Right cardiac atrium (tissue), 5 donors: ENCODE data around the gene ATG7. TPM values are rescaled to one million over a fixed set of nuclear protein-coding genes. Genes with fewer than 3 reads are reported as not detected.
A peak's percentile ranks its signal among the peaks of the same experiment; 100 is the strongest.

Experiments used
- ATAC-seq, 2 donors: fragments of 200-7000 bp; cut with Tn5 transposase; one replicate each; pipeline versions ENCODE4 v1.8.0 to v1.9.1; 2020; ENCODE audit warnings: moderate library complexity in 2 of 2, mild to moderate bottlenecking in 1 of 2
- DNase-seq, 3 donors: peaks; one replicate each; pipeline ENCODE4 v3.0.0-alpha.2; 2020
- H3K27ac ChIP-seq: one replicate; pipeline ENCODE4 v1.5.1; 2013; ENCODE audit warnings: mild to moderate bottlenecking, low read length, control low read depth, moderate library complexity
- H3K27me3 ChIP-seq: one replicate; pipeline ENCODE4 v1.6.1; 2013; ENCODE audit not compliant: control insufficient read depth, insufficient read depth
- H3K4me1 ChIP-seq: one replicate; pipeline ENCODE4 v1.6.1; 2013; ENCODE audit warnings: low read length; ENCODE audit not compliant: control insufficient read depth, insufficient read depth
- H3K4me3 ChIP-seq: one replicate; pipeline ENCODE4 v1.5.1; 2013; ENCODE audit warnings: low read length, control low read depth
- H3K9me3 ChIP-seq: one replicate; pipeline ENCODE4 v1.6.1; 2013; ENCODE audit warnings: low read length; ENCODE audit not compliant: control insufficient read depth
- WGBS: extraction: QIAGEN DNeasy Blood & Tissue Kit; methylation state at CpG from one replicate; pipeline ENCODE4 v1.1.7; 2013; 5-methylcytosine and 5-hydroxymethylcytosine counted together
- intact Hi-C, 4 donors: fragments of 100-400 bp; cut with DNase I; formaldehyde crosslinking; loops; one replicate each; pipeline versions ENCODE4 v1.11.0 to v1.14.0; 2022 to 2023
- polyA plus RNA-seq: library from polyadenylated mRNA; stranded (reverse); fragments of 200-250 nt; gene quantifications from one replicate; pipeline ENCODE4 v1.2.3, GENCODE V29; 2013
- total RNA-seq, 4 donors: library from RNA; stranded (reverse); fragmentation: NEBNext Ultra II Directional; extraction: Animal tissue kit (Norgen Biotek cat#: 25700); gene quantifications; one replicate each; pipeline ENCODE4 v1.2.1, GENCODE V29; 2021
- donor health status: healthy with polysubstance abuse.
- donor health status: DM: no; HTN: yes; CAD: no.
- donor health status: DM: no; HTN: no; CAD: no.
- donor health status: DM: no; HTN: yes; CAD: no; lungs with severe emphysema.
- donor health status: DM: yes; HTN: yes; CAD: no.

The ATG7 gene
- total and polyA plus RNA-seq, 5 donors = 5.9 to 22.3 (median 19.6) TPM

- H3K27ac ChIP-seq = peak overlapping the region; percentile 50
- no peaks in the 10 kb centered on the region for H3K27me3 ChIP-seq
- 54% methylated on average over 1 of the region's 1 CpG for WGBS
- H3K9me3 ChIP-seq = no peaks in the 10 kb centered on the region
- intact Hi-C loops = no loop called here
- ATAC-seq (no peak), DNase-seq (no peak)
- peaks cover 8% of the 10 kb centered on the region for H3K4me1 ChIP-seq
- H3K4me3 ChIP-seq = no peak overlapping the region
Measured at GRCh38 chr3:11283139-11283475, 10.9 kb downstream of the ATG7 start.

GRCh38 chr3:11284011-11284410 is 11.8 kb downstream of the ATG7 start:
- Histone ChIP-seq H3K9me3 (no peaks in the 10 kb centered on the region), H3K4me3 (no peak overlapping the region), H3K27me3 (no peaks in the 10 kb centered on the region), H3K4me1 (peaks cover 8% of the 10 kb centered on the region), H3K27ac (no peak overlapping the region)
- WGBS = 95% methylated on average over 1 of the region's 1 CpG
- DNase-seq (no peak), ATAC-seq (no peak)
- intact Hi-C loops = no loop called here

DNA sequence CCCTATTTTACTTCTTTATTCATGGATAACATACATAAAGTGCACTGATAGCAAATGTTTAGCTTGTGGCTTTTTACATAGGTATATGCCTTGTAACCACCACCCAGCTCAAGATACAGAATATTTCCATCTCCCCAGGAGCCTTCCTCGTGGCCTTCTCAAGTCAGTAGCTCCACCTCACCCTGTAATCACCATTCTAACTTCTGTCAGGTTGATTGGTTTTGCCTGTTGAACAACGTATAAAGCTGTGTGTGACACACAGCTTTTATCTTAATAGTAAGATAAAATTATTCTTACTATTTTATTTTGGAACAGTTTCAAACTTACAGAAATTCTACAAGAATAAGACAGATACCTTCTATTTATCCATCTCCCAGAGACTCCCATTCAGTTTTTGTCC is 13.3 kb downstream of the ATG7 start:
- ATAC-seq (no peak), DNase-seq (no peak)
- intact Hi-C loops = no loop called here
- H3K27ac ChIP-seq = no peak overlapping the region
- H3K4me1 ChIP-seq = peaks cover 10% of the 10 kb centered on the region
- H3K27me3 ChIP-seq = no peaks in the 10 kb centered on the region
- H3K4me3 ChIP-seq = no peak overlapping the region
- 62% methylated on average over 2 of the region's 2 CpGs for WGBS
- no peaks in the 10 kb centered on the region for H3K9me3 ChIP-seq

DNA sequence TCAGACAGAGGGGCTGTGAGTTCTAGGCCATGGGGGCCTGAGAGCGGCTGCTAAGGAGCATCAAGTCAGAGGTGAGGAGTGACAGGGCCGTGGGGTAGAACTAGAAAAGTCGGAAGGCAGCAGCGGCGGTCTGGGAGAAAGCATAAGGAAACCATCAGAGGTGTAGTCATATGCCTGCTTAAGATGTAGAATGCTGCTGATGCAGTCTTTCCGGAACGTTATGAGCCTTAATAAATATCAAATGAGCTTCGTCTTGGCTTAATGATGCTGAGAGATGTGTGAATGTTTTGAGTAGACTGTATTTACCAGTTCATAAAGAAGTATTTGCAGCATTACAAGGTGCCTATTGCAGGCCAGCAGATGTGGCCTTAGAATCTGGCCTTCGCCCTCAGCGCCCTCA is 15.2 kb downstream of the ATG7 start:
- H3K27me3 ChIP-seq = no peaks in the 10 kb centered on the region
- no peak overlapping the region for H3K27ac ChIP-seq
- H3K4me1 ChIP-seq = peaks cover 10% of the 10 kb centered on the region
- intact Hi-C loops = no loop called here
- no peak for ATAC-seq
- DNase-seq = no peak
- no peak overlapping the region for H3K4me3 ChIP-seq
- WGBS = 82% methylated on average over 10 of the region's 10 CpGs
- no peaks in the 10 kb centered on the region for H3K9me3 ChIP-seq

DNA sequence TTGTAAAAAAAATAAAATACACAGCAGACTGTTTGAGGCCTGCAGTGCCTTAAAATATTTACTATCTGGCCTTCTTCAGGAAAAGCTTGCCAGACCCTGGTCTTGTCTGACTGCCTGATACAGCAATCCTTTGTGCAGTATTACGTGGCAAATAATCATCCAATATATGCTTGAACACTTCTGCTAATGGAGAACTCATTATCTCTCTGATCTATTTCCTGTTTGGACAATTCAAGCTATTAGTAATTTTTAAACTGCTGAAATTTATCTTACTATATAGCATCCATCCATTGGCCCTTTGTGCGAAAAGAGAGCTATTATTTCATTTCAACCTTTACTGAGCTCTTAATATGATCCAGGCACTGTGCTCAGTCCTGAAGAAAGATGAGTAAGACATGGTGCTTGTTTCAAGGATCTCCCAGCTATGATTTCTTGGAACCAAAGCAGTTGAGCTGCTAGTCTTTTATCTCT is 15.9 kb downstream of the ATG7 start:
- peaks cover 9% of the 10 kb centered on the region for H3K4me1 ChIP-seq

DNA sequence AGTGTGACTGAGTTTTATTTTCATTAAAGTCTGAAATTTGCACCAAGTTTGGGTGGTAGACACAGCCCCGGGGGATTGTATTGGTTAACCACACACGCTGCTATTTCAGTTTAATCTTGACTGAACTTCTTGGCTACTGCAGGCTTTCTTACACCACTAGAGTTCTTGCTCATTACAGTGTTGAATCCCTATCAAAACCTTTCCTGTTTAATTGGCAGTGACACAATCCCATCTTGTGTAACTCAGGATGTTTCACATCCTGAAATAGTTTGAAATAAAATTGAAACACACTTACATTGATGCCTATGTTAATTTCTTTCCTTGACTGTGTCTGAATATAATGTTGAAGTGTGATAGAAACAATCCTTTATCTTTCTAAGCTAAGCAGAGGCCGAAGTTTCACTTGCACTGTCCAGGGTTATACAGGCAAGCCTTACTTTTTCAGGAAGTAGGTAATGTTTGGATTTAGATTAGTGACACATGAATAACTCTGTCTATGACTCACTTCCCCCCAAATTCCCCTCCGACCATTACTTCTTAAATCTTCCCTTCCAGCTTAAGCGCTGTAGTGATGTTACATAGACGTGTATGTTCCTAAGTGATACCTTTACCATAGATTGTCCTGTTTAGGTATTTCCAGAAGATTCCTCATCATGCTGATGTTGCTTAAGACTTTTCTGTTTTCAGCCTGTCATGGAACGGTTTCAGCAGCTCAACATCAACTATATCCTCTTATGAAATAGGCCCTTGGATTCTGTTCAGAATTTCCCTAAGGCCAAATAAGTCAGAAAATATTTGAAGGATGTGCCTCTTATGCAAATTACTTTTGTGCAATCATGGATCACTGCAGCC is 16.8 kb downstream of the ATG7 start:
- DNase-seq (peak in 2 of 3 donors; percentile 35 to 54), ATAC-seq (peak; percentile 85 to 92)
- Histone ChIP-seq H3K27ac (peak overlapping the region; percentile 56), H3K9me3 (no peaks in the 10 kb centered on the region), H3K4me1 (peaks cover 6% of the 10 kb centered on the region), H3K27me3 (no peaks in the 10 kb centered on the region), H3K4me3 (no peak overlapping the region)
- intact Hi-C loops = no loop called here
- WGBS = 15% methylated on average over 7 of the region's 7 CpGs

More for the DNA sequence above, 15.9 kb downstream of the ATG7 start:
- Histone ChIP-seq H3K4me3 (no peak overlapping the region), H3K9me3 (no peaks in the 10 kb centered on the region), H3K27ac (no peak overlapping the region), H3K27me3 (no peaks in the 10 kb centered on the region)
- DNase-seq (no peak), ATAC-seq (no peak)
- 57% methylated on average over 2 of the region's 2 CpGs for WGBS
- intact Hi-C loops = no loop called here

GRCh38 chr3:11289864-11290263 is 17.7 kb downstream of the ATG7 start:
- no peak overlapping the region for H3K27ac ChIP-seq

DNA sequence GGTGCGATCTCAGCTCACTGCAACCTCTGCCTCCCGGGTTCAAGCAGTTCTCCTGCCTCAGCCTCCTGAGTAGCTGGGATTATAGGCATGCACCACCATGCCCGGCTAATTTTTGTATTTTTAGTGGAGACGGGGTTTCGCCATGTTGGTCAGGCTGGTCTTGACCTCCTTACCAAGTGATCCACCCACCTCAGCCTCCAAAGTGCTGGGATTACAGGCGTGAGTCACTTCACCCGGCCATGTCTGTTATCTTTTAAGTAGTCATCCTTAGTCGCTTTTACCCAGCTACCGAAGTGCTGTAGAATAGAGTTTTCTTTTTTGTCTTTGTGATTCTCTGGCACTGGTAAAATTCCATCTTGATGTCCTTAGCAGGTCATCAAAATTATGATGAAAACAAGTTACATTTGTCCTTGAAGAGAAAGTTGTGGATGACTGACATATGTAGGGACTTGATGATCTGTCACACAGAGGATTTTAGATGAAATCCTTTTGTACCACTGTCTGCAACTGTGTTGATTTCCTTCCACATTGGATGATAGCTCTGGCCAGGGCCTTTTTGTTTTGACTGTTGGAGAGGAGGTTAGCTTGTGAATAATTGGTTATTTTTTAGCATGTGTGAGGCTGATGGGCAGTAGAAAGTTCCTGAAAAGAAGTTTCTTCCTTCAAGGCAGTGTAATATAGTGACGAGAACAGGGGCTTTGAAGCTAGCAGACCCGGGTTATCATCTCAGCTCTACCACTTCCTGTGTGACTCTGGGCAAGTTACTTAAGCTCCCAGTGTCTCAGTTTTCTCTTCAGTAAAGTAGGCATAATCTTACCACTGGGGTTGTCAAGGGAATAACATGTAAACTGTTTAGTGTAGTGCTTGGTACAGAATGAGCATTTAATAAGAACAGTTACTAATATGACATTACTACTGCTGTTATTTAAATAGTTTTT is 18.8 kb downstream of the ATG7 start:
- 87% methylated on average over 11 of the region's 11 CpGs for WGBS
- intact Hi-C loops = no loop called here
- Histone ChIP-seq H3K4me3 (no peak overlapping the region), H3K27ac (no peak overlapping the region), H3K9me3 (no peaks in the 10 kb centered on the region), H3K4me1 (peaks cover 6% of the 10 kb centered on the region), H3K27me3 (no peaks in the 10 kb centered on the region)
- DNase-seq = no peak
- ATAC-seq = no peak

More at GRCh38 chr3:11289864-11290263, 17.7 kb downstream of the ATG7 start:
- Histone ChIP-seq H3K9me3 (no peaks in the 10 kb centered on the region), H3K4me3 (no peak overlapping the region), H3K27me3 (no peaks in the 10 kb centered on the region), H3K4me1 (peaks cover 6% of the 10 kb centered on the region)
- ATAC-seq = no peak
- no peak for DNase-seq
- 84% methylated on average over 3 of the region's 3 CpGs for WGBS
- intact Hi-C loops = no loop called here

DNA sequence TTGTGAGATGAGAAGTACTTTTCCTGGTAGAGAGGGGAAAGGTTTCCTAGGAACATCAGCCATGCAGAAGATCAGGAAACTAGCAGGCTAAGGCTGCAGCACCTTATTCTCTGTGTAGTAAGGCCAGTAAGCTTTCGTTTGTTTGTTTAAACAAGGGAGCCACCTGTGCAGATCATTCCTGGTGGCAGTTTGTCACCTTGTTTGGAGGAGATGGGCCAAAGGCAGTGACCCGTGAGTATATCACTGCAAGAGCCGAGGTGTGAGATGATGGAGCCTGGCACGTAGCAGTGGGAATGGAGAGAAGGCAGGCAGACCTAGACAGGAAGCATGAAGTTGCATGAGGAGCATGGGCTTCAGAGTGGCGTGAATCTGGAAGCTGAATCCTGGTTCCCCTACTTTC is 19.6 kb downstream of the ATG7 start:
- H3K4me3 ChIP-seq = no peak overlapping the region
- H3K27ac ChIP-seq = peak overlapping the region; percentile 61
- H3K4me1 ChIP-seq = peaks cover 6% of the 10 kb centered on the region
- intact Hi-C loops = no loop called here
- H3K9me3 ChIP-seq = no peaks in the 10 kb centered on the region
- H3K27me3 ChIP-seq = no peaks in the 10 kb centered on the region
- DNase-seq (peak in 2 of 3 donors; percentile 56 to 58), ATAC-seq (peak in 1 of 2 donors; percentile 47)
- whole genome bisulfite sequencing = 71% methylated on average over 5 of the region's 5 CpGs

DNA sequence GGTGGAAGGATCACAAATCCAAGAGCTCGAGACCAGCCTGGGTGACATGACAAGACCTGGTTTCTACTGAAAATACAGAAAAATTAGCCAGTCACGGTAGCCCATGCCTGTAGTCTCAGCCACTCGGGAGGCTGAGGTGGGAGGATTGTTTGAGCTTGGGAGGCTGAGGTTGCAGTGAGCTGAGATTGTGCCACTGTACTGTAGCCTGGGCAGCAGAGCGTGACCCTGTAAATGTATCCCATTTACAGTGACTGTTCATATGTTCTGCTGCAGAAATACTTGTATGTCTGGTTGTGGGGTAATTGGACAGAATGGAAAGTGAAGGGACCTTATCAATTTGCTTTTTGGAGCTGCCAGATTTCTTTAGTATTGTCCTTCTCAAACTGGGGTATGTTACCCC is 24.9 kb downstream of the ATG7 start:
- Histone ChIP-seq H3K9me3 (no peaks in the 10 kb centered on the region), H3K4me3 (no peak overlapping the region), H3K27me3 (no peaks in the 10 kb centered on the region), H3K27ac (no peak overlapping the region), H3K4me1 (no peaks in the 10 kb centered on the region)
- no peak for DNase-seq
- ATAC-seq = no peak
- intact Hi-C loops = no loop called here
- whole genome bisulfite sequencing = 93% methylated on average over 4 of the region's 4 CpGs

DNA sequence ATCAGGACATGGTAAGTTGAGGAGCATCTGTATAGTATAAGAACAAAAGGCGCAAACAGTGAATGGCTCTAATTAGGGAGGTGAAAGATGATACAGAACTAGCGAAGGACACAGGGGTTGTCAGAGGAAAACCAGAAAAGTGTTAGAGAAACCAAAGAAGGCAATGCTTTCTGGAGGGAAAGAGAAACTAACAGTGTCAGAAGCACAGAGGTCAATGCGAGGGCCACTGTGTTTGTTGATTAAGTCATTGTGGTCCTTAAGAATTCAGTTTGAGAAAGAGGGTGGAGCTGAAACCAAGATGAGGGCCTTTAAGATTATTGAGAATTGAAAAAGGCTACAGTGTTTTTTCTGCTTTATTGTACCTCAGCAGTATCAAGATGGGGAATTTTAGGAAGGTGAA is 28.8 kb downstream of the ATG7 start:
- no peak for DNase-seq
- intact Hi-C loops = no loop called here
- Histone ChIP-seq H3K27me3 (no peaks in the 10 kb centered on the region), H3K4me3 (no peak overlapping the region), H3K27ac (no peak overlapping the region), H3K4me1 (no peaks in the 10 kb centered on the region), H3K9me3 (no peaks in the 10 kb centered on the region)
- 94% methylated on average over 3 of the region's 3 CpGs for WGBS
- ATAC-seq = no peak
